ENCODE data around the gene TTC8.
"Not testable (repeated sequence)": the region's sequence is repeated elsewhere in the genome, so short reads cannot be mapped to it uniquely, and the experiment has no call there.

The TTC8 gene

DNA sequence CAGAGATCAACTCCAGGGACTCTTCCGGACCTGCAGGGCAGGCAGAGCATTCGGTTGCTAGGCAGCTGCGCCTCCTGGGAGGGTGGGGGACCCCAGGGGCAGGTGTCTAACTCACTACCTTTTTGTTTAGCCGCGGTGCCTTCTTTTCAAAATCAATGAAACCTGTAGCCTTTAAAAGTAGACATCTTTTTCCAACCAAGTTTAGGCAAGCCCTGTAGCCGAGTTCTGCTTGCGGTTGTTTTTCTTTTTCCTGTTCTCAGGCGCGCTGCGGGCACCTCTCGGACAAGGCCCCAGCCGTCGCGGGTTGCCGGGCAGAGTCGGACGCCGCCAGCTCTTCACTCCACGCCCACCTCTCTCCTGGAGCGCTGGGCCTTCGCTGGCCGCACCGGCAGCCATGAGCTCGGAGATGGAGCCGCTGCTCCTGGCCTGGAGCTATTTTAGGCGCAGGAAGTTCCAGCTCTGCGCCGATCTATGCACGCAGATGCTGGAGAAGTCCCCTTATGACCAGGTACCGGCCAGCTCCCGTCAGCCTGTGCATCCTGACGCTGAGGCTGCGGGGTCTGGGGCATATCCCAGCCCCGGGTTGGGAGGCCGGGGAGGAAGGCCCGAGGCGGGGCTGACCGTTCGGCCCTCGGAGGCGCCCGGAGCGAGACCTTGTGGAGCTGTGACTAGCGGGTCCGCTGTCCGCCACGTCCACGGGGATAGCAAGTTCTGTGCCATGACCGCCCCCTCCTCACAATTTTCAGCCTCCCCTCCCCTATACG, at the start of gene TTC8:
TSS of gene TTC8 (plus strand) at position 338 of the 764 bp plus-strand sequence. CDS start at position 395, 57 bp downstream.
- H3K4me3 ChIP-seq (ENCODE audit: low read length): peak within 1 kb of the TSS; percentile 81
- no peaks in the 10 kb centered on the region for H3K36me3 ChIP-seq (ENCODE audit: insufficient read depth, low read length)
- no peaks in the 10 kb centered on the region for H3K27me3 ChIP-seq (ENCODE audit: insufficient read depth, low read length)
- H3K4me1 ChIP-seq (ENCODE audit: insufficient read depth, low read length): peaks cover 11% of the 10 kb centered on the region
- peak within 1 kb of the TSS; percentile 93 for H2AFZ ChIP-seq (ENCODE audit: low read depth, low read length)
- H3K9me3 ChIP-seq (ENCODE audit: low read length): no peaks in the 10 kb centered on the region

DNA sequence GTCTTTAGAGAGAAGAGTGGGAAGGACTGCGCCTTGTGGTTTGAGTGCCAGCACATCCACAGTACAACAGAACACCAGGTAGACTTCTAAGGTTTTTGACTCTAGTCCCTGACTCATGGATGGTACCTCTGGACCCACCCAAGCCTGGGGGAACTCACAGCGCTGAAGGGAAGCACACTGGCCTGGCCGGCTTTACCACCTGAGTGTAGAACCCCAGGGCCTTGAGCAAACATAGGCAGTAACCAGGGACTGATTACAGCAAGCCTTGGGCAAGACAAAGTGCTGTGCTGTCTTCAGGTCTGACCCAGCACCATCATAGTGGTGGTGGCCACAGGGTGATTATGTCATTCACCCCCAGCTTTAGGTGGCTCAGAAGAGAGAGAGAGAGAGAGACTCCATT, 48.9 kb upstream of the TTC8 start:
- H2AFZ ChIP-seq (ENCODE audit: low read depth, low read length): no peak overlapping the region
- no peaks in the 10 kb centered on the region for H3K27me3 ChIP-seq (ENCODE audit: insufficient read depth, low read length)
- no peaks in the 10 kb centered on the region for H3K9me3 ChIP-seq (ENCODE audit: low read length)
- H3K36me3 ChIP-seq (ENCODE audit: insufficient read depth, low read length): no peaks in the 10 kb centered on the region
- no peak overlapping the region for H3K4me3 ChIP-seq (ENCODE audit: low read length)
- no peaks in the 10 kb centered on the region for H3K4me1 ChIP-seq (ENCODE audit: insufficient read depth, low read length)

DNA sequence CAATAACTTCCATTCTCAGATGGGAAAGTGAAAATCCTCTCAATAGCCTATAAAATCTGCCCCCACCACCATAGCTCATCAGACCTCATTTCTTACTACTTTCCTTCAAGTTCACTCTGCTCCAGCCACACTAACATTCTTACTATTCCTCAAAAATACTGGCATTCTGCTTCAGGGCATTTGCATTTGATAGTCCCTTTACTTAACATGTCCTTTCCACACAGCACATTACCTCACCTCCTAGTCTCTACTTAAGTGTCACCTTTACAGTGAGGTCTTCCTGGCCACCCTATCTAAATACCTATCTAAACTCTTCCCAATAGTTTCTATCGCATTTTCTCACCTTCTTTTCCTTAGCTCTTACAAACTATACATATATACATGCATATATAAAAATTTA, 38.5 kb upstream of the TTC8 start:
- Histone ChIP-seq H3K9me3 (ENCODE audit: low read length) (peaks cover 3% of the 10 kb centered on the region), H3K36me3 (ENCODE audit: insufficient read depth, low read length) (no peaks in the 10 kb centered on the region), H3K4me1 (ENCODE audit: insufficient read depth, low read length) (no peaks in the 10 kb centered on the region), H3K27me3 (ENCODE audit: insufficient read depth, low read length) (peaks cover 13% of the 10 kb centered on the region), H3K4me3 (ENCODE audit: low read length) (no peak overlapping the region), H2AFZ (ENCODE audit: low read depth, low read length) (no peak overlapping the region)

DNA sequence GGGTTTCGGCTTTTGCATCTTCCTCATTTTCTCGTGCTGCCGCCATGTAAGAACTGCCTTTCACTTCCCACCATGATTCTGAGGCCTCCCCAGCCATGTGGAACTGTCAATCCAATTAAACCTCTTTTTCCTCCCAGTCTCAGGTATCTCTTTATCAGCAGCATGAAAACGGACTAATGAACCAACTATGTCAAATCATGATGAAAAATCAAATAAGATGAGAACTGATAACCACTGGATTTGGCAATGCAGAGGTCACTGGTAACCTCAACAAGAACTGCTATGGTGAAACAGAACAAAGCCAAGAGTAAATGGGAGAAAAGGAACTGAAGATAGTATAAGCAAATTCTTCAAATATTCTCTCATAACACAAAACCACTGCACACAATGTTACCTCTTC, 37.7 kb upstream of the TTC8 start:
- H3K4me3 ChIP-seq (ENCODE audit: low read length): no peak overlapping the region
- H3K27me3 ChIP-seq (ENCODE audit: insufficient read depth, low read length): peaks cover 21% of the 10 kb centered on the region
- no peaks in the 10 kb centered on the region for H3K36me3 ChIP-seq (ENCODE audit: insufficient read depth, low read length)
- peaks cover 3% of the 10 kb centered on the region for H3K9me3 ChIP-seq (ENCODE audit: low read length)
- H3K4me1 ChIP-seq (ENCODE audit: insufficient read depth, low read length): no peaks in the 10 kb centered on the region
- no peak overlapping the region for H2AFZ ChIP-seq (ENCODE audit: low read depth, low read length)

DNA sequence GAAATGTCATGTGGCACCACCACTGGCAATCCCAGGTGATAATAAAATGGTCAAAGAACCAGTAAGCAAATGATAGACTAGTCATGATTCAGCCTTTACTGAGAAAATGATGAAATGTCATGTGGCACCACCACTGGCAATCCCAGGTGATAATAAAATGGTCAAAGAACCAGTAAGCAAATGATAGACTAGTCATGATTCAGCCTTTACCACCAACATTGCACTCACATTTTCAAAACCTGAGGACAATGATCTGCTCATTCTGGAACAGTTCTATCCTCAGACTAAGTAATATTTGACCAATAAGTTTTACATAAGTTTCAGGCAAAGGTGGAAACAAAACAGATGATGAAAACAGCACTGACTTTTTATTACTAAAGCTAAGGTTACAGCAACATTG, 34.9 kb upstream of the TTC8 start:
- not testable (repeated sequence) for H3K4me1 ChIP-seq (ENCODE audit: insufficient read depth, low read length)
- H3K27me3 ChIP-seq (ENCODE audit: insufficient read depth, low read length): peaks cover 27% of the 10 kb centered on the region

DNA sequence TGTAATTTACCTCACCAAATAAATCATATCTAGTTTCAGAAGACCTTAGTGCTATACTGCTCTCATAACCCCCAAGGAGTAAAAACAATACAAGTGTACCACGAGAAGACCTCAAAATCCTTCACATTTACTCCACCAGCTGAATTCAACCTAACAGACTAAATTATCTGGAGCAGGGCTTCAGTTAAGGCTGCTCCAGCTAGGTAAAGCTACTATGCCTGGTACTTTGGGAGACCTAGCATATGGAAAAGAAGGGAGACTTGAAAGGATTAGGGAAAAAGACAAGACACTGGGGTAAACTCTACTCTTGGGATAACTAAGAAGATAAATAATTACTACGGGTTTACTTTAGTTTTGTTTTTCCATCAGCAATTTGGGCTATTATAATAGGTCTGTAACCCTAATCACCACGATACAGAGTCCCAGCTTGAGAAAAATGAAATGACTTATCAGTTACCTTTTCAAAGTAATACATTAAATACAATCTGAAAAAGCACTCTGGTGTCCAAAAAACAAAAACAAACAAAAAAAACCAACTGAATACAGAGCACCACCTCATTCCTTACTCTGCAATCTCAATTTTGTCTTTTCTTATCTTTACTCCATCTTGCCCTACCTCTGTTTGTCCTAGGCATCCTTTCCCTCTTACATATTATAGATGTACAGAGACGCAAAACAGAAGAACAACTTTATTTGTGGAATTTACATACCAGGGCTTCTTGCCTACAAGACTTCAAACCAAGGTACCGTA, 33.8 kb upstream of the TTC8 start:
- Histone ChIP-seq H2AFZ (ENCODE audit: low read depth, low read length) (no peak overlapping the region), H3K27me3 (ENCODE audit: insufficient read depth, low read length) (peaks cover 27% of the 10 kb centered on the region), H3K4me3 (ENCODE audit: low read length) (no peak overlapping the region), H3K9me3 (ENCODE audit: low read length) (no peaks in the 10 kb centered on the region), H3K4me1 (ENCODE audit: insufficient read depth, low read length) (peaks cover 1% of the 10 kb centered on the region), H3K36me3 (ENCODE audit: insufficient read depth, low read length) (no peaks in the 10 kb centered on the region)

More for the DNA sequence above, 34.9 kb upstream of the TTC8 start:
- not testable (repeated sequence) for H2AFZ ChIP-seq (ENCODE audit: low read depth, low read length); H3K36me3 ChIP-seq (ENCODE audit: insufficient read depth, low read length); H3K4me3 ChIP-seq (ENCODE audit: low read length); H3K9me3 ChIP-seq (ENCODE audit: low read length)

DNA sequence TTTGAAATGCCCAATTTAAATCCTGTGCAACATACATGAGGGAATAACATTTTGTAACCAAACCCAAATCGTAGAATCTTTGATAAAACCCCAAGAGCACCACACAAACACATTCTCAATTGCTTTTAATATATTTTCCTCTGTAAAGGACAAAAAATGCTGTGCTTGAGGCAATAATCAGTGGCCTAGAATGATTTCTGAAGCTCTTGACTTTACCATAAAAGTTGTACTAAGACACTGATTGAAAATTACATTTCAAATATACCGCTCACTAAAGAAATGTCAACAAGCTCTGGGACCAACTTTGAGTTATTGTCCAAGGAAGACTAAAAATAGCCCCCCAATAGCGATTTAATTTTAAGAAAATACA, 33.2 kb upstream of the TTC8 start:
- H3K4me1 ChIP-seq (ENCODE audit: insufficient read depth, low read length): peaks cover 1% of the 10 kb centered on the region
- H3K27me3 ChIP-seq (ENCODE audit: insufficient read depth, low read length): peaks cover 27% of the 10 kb centered on the region
- H2AFZ ChIP-seq (ENCODE audit: low read depth, low read length): no peak overlapping the region
- H3K4me3 ChIP-seq (ENCODE audit: low read length): no peak overlapping the region
- no peaks in the 10 kb centered on the region for H3K36me3 ChIP-seq (ENCODE audit: insufficient read depth, low read length)
- no peaks in the 10 kb centered on the region for H3K9me3 ChIP-seq (ENCODE audit: low read length)

GRCh38 chr14:88791629-88792472, 32.6 kb upstream of the TTC8 start:
- H3K4me1 ChIP-seq (ENCODE audit: insufficient read depth, low read length): peaks cover 1% of the 10 kb centered on the region
- peak overlapping the region; percentile 98 for H2AFZ ChIP-seq (ENCODE audit: low read depth, low read length)
- peak overlapping the region; percentile 62 for H3K4me3 ChIP-seq (ENCODE audit: low read length)
- H3K27me3 ChIP-seq (ENCODE audit: insufficient read depth, low read length): peaks cover 27% of the 10 kb centered on the region
- no peaks in the 10 kb centered on the region for H3K36me3 ChIP-seq (ENCODE audit: insufficient read depth, low read length)
- H3K9me3 ChIP-seq (ENCODE audit: low read length): no peaks in the 10 kb centered on the region

DNA sequence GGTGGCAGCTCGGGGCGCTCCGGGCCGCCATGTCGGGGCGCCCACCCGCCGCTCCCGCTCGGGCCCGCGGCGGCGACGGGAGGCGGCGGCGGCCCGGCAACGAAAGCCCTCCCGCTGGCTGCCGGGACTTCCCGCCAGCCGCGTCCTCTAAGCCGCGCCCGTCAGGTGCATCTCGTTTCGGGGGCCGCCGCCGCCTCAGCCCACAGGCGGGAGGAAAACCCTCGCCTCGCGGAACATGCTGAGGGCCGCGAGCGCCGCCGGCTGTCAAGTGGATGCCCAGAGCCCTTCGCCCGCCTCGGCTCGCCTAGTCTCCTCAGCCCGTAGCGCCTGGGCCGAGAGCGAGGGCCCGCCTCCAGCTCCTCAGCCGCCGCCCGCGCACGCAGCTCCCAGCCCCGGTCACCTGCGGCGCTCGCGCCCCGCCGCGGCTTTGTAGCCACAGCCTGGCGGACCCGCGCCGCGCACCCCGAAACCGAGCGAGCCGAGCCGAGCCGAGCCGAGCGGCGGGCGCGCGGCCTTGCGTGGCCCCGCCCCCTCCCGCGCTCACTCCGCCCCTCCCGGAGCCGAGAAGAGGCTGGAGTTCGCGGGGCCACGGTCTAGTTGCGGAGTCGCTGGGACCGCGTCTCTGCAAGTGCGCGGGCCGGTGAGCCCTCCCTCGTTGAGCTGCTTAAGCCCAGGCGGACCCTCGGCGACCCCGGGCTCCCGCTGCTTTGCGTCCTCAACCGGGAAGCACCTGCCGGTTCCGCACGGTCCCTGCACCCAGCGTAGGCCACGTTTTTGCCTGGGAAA, 31.8 kb upstream of the TTC8 start, which contains the start of gene EML5:
TSS of gene EML5 (minus strand) at position 481 of the 786 bp plus-strand sequence. CDS start at position 31, 450 bp downstream.
- H2AFZ ChIP-seq (ENCODE audit: low read depth, low read length): peak within 1 kb of the TSS; percentile 98
- H3K27me3 ChIP-seq (ENCODE audit: insufficient read depth, low read length): peaks cover 27% of the 10 kb centered on the region
- no peaks in the 10 kb centered on the region for H3K36me3 ChIP-seq (ENCODE audit: insufficient read depth, low read length)
- peaks cover 1% of the 10 kb centered on the region for H3K4me1 ChIP-seq (ENCODE audit: insufficient read depth, low read length)
- peak within 1 kb of the TSS; percentile 62 for H3K4me3 ChIP-seq (ENCODE audit: low read length)
- H3K9me3 ChIP-seq (ENCODE audit: low read length): no peaks in the 10 kb centered on the region

- Histone ChIP-seq H2AFZ (ENCODE audit: low read depth, low read length) (peak overlapping the region; percentile 98), H3K27me3 (ENCODE audit: insufficient read depth, low read length) (peaks cover 27% of the 10 kb centered on the region), H3K36me3 (ENCODE audit: insufficient read depth, low read length) (no peaks in the 10 kb centered on the region), H3K9me3 (ENCODE audit: low read length) (no peaks in the 10 kb centered on the region), H3K4me1 (ENCODE audit: insufficient read depth, low read length) (peaks cover 1% of the 10 kb centered on the region), H3K4me3 (ENCODE audit: low read length) (peak overlapping the region; percentile 62)
These were observed 31.2 kb upstream of the TTC8 start for GRCh38 chr14:88793259-88793625.

DNA sequence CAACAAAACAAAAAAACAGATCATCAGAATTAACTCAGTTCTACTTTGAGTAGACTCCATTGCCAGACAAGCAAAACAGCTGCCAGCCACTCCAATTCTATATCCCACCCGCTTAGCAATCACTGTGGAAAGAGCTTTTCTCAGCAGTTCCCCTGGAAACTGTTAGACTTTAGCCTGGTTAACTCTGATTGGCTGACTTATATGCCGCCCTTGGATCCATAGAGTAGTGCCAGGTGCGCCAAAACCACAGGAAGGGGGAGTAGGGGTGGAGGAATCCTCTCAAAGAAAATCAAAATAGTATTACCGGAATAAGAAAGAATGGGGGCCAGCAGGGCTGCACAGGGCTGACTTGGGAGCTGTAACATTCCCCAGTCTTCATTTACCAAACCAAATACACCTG, 26.3 kb upstream of the TTC8 start:
- Histone ChIP-seq H3K27me3 (ENCODE audit: insufficient read depth, low read length) (no peaks in the 10 kb centered on the region), H3K36me3 (ENCODE audit: insufficient read depth, low read length) (no peaks in the 10 kb centered on the region), H3K9me3 (ENCODE audit: low read length) (no peaks in the 10 kb centered on the region), H3K4me3 (ENCODE audit: low read length) (no peak overlapping the region), H2AFZ (ENCODE audit: low read depth, low read length) (no peak overlapping the region), H3K4me1 (ENCODE audit: insufficient read depth, low read length) (peaks cover 1% of the 10 kb centered on the region)

DNA sequence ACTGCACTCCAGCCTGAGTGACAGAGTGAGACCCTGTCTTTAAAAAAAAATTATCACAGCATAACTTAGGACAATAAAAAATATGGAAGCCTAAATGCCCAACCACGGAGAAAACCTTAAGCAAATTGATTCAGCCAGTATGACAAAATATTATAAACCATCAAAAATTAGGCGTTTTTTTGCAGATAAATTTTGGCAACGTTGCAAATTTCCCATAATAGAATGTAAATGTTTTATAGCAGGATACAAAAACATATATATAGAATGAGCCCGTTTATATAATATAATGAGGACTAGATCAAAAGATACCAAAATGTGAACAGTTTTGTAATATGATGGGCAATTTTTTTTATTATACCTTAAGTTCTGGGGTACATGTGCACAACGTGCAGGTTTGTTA, 24.9 kb upstream of the TTC8 start:
- no peaks in the 10 kb centered on the region for H3K9me3 ChIP-seq (ENCODE audit: low read length)
- no peak overlapping the region for H3K4me3 ChIP-seq (ENCODE audit: low read length)
- H3K36me3 ChIP-seq (ENCODE audit: insufficient read depth, low read length): no peaks in the 10 kb centered on the region
- H3K4me1 ChIP-seq (ENCODE audit: insufficient read depth, low read length): no peaks in the 10 kb centered on the region
- H3K27me3 ChIP-seq (ENCODE audit: insufficient read depth, low read length): no peaks in the 10 kb centered on the region
- H2AFZ ChIP-seq (ENCODE audit: low read depth, low read length): no peak overlapping the region

All from neuron (in vitro differentiated cells).